Keratinocyte (primary cell): Measurements from ENCODE around the gene TRAF3. TPM values are rescaled to one million over a fixed set of nuclear protein-coding genes. Genes with fewer than 3 reads are reported as not detected.

Experiments
- DNase-seq: peaks from one replicate; pipeline ENCODE4 v3.0.0-alpha.2; 2011; ENCODE audit warnings: low read depth, missing footprints, low spot score
- FAIRE-seq: peaks from 2 replicates; lab custom pipeline; 2011; peaks lifted over from hg19 to GRCh38; lab: Jason Lieb, UNC
- H2AFZ ChIP-seq: 2 replicates; pipeline ENCODE4 v1.6.0; 2012; ENCODE audit warnings: low read length, control low read depth, inconsistent platforms; ENCODE audit not compliant: control insufficient read depth
- H3K27ac ChIP-seq: 2 replicates; pipeline ENCODE4 v1.5.1; 2011; ENCODE audit warnings: low read length; ENCODE audit not compliant: control insufficient read depth, insufficient read depth
- H3K27me3 ChIP-seq: 3 replicates; pipeline ENCODE4 v1.6.0; 2011; ENCODE audit warnings: low read length; ENCODE audit not compliant: control insufficient read depth, insufficient read depth; ENCODE audit errors: extremely low read depth
- H3K36me3 ChIP-seq, 2 experiments: 2 replicates in 1 of 2; 3 replicates in 1 of 2; pipeline ENCODE4 v1.5.1; 2011; ENCODE audit warnings: low read length in 2 of 2, mild to moderate bottlenecking in 1 of 2; ENCODE audit not compliant: control insufficient read depth in 2 of 2, insufficient read depth in 2 of 2; ENCODE audit errors: extremely low read depth in 1 of 2
- H3K4me1 ChIP-seq: 3 replicates; pipeline ENCODE4 v1.5.1; 2011; ENCODE audit warnings: low read length; ENCODE audit not compliant: control insufficient read depth, insufficient read depth; ENCODE audit errors: extremely low read depth
- H3K4me2 ChIP-seq: 3 replicates; pipeline ENCODE4 v1.6.0; 2011; ENCODE audit warnings: low read depth, low read length; ENCODE audit not compliant: control insufficient read depth, insufficient read depth; ENCODE audit errors: extremely low read depth
- H3K4me3 ChIP-seq, 3 experiments: fragments of 200-600 bp in 1 of 3; sonication (generic) in 1 of 3; 2 replicates in 2 of 3; 3 replicates in 1 of 3; pipeline ENCODE4 v1.5.1; 2011 to 2016; ENCODE audit warnings: low read length in 3 of 3, mild to moderate bottlenecking in 3 of 3, control low read depth in 2 of 3, inconsistent platforms in 1 of 3, low read depth in 1 of 3, mixed read lengths in 1 of 3, mixed run types in 1 of 3, moderate library complexity in 1 of 3; ENCODE audit not compliant: control insufficient read depth in 2 of 3, insufficient read depth in 2 of 3; ENCODE audit errors: extremely low read depth in 1 of 3
- H3K79me2 ChIP-seq: 2 replicates; pipeline ENCODE4 v1.6.0; 2012; ENCODE audit warnings: low read length; ENCODE audit not compliant: control insufficient read depth, insufficient read depth
- H3K9ac ChIP-seq: 3 replicates; pipeline ENCODE4 v1.6.0; 2011; ENCODE audit warnings: low read length; ENCODE audit not compliant: control insufficient read depth, insufficient read depth; ENCODE audit errors: extremely low read depth
- H3K9me1 ChIP-seq: 3 replicates; pipeline ENCODE4 v1.6.0; 2011; ENCODE audit warnings: low read length; ENCODE audit not compliant: control insufficient read depth, insufficient read depth; ENCODE audit errors: extremely low read depth
- H3K9me3 ChIP-seq: 2 replicates; pipeline ENCODE4 v1.5.1; 2012; ENCODE audit warnings: low read depth, low read length; ENCODE audit not compliant: control insufficient read depth
- H4K20me1 ChIP-seq: 3 replicates; pipeline ENCODE4 v1.6.0; 2011; ENCODE audit warnings: low read length; ENCODE audit not compliant: control insufficient read depth, insufficient read depth; ENCODE audit errors: extremely low read depth
- EZH2 ChIP-seq: IDR thresholded peaks from one replicate; pipeline ENCODE4 v1.6.1; 2012; ENCODE audit warnings: inconsistent platforms, mild to moderate bottlenecking, low read length, moderate library complexity
- dilution Hi-C: fragments of 300-500 bp; cut with MboI; formaldehyde crosslinking; loops from one replicate; pipeline ENCODE4 v1.7.0; 2020; ENCODE audit warnings: low sequenced_read_pairs; ENCODE audit not compliant: extremely low pct_ligation_motif_present
- polyA plus RNA-seq, 5 experiments: library from polyadenylated mRNA; depleted of rRNA in 3 of 5; stranded (reverse) in 3 of 5; stranded (forward) in 1 of 5; unstranded in 1 of 5; fragments of >200 nt; gene quantifications; 1 replicate in 1 of 5; 2 replicates in 3 of 5; 3 replicates in 1 of 5; pipeline versions ENCODE4 v1.2.1 to v1.2.3, GENCODE V29; 2011 to 2012; ENCODE audit warnings: missing spikeins in 2 of 5, low read depth in 1 of 5, low replicate concordance in 1 of 5
- TF ChIP-seq, protein P1 (sequence below), 3 experiments: IDR thresholded peaks in 1 of 3; conservative IDR thresholded peaks in 1 of 3; optimal IDR thresholded peaks in 1 of 3; 2 replicates in 2 of 3; 3 replicates in 1 of 3; pipeline versions ENCODE3 to v1.5.1; 2011; ENCODE audit warnings: low read length in 3 of 3, mild to moderate bottlenecking in 3 of 3, moderate library complexity in 2 of 3, control low read depth in 1 of 3, inconsistent platforms in 1 of 3; ENCODE audit not compliant: insufficient read depth in 2 of 3; ENCODE audit errors: extremely low read depth in 1 of 3

Gene TRAF3
- polyA plus RNA-seq, 1 donor (not counting 4 experiments of a cell fraction or from before 2014, with no cell fraction given) = 12.5 TPM

- Histone ChIP-seq H4K20me1 (peaks cover 3% of the 10 kb centered on the region), H3K9me1 (no peaks in the 10 kb centered on the region), H3K36me3 (peaks cover 10 to 26% of the 10 kb centered on the region in 2 experiments), H2AFZ (no peak overlapping the region), H3K9me3 (no peaks in the 10 kb centered on the region), H3K4me3 (no peak overlapping the region), H3K27ac (no peak overlapping the region), H3K4me1 (no peaks in the 10 kb centered on the region), H3K79me2 (no peaks in the 10 kb centered on the region), H3K4me2 (no peak overlapping the region), H3K9ac (no peak overlapping the region), H3K27me3 (no peaks in the 10 kb centered on the region)
- DNase-seq = no peak
- dilution Hi-C loops = no loop called here
- no peak for FAIRE-seq
- TF ChIP-seq EZH2 = no peak
- TF ChIP-seq, protein P1, sequence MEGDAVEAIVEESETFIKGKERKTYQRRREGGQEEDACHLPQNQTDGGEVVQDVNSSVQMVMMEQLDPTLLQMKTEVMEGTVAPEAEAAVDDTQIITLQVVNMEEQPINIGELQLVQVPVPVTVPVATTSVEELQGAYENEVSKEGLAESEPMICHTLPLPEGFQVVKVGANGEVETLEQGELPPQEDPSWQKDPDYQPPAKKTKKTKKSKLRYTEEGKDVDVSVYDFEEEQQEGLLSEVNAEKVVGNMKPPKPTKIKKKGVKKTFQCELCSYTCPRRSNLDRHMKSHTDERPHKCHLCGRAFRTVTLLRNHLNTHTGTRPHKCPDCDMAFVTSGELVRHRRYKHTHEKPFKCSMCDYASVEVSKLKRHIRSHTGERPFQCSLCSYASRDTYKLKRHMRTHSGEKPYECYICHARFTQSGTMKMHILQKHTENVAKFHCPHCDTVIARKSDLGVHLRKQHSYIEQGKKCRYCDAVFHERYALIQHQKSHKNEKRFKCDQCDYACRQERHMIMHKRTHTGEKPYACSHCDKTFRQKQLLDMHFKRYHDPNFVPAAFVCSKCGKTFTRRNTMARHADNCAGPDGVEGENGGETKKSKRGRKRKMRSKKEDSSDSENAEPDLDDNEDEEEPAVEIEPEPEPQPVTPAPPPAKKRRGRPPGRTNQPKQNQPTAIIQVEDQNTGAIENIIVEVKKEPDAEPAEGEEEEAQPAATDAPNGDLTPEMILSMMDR (optimal IDR thresholded peaks at IDR 0.05 in 1 of 3, IDR thresholded peaks at IDR 0.05 in 1 of 3, conservative IDR thresholded peaks at IDR 0.05 in 1 of 3; ENCODE audit: extremely low read depth in 1 of 3, insufficient read depth in 2 of 3, low read length in 3 of 3) = no peak
These were observed 158.5 kb downstream of the TRAF3 start for GRCh38 chr14:102935756-102936155.

DNA sequence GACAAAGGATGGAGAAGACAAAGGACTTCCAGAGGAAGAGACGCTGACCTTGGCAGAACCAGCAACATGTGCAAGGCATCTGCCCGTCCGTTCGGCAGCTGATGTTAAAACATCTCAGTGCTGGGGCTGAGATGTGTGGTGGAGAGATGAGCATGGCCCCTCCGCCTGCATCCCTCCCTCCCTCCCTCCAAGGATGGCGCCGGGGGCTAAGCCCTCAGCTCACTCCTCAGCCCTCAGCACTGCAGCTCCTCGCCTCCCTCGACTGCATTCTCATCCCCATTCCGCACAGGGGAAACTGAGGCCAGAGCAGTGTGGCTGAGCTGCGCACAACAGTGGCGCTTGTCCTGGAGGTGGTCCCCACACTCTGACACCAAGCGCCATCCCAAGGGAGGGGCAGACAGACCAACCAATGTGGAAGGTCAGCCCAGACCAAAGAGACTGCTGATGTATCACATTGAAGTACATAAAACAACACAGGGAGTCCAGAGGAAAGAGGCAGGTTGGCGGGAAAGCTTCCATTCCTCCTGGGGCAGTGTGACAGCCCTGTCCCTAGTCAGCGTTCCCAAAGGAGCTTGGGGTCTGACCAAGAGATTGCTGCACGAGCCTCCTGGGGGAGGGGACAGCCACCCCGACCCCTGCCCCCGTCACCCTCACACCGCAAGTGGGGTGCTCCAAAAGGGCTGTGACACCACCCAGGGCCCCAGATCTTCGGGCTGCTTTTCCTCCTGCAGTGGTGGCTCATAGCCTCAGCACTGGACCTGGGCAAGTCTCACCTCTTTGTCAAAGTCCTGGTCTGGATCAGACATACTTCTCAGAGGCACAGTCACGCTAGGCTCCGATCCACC is 160.3 kb downstream of the TRAF3 start:
- H3K9me1 ChIP-seq = no peaks in the 10 kb centered on the region
- no peak overlapping the region for H2AFZ ChIP-seq
- H3K4me3 ChIP-seq = no peak overlapping the region
- H3K27ac ChIP-seq = no peak overlapping the region
- dilution Hi-C loops = no loop called here
- TF ChIP-seq, protein P1 (optimal IDR thresholded peaks at IDR 0.05 in 1 of 3, IDR thresholded peaks at IDR 0.05 in 1 of 3, conservative IDR thresholded peaks at IDR 0.05 in 1 of 3; ENCODE audit: extremely low read depth in 1 of 3, insufficient read depth in 2 of 3, low read length in 3 of 3) = no peak
- TF ChIP-seq EZH2 = no peak
- H3K4me2 ChIP-seq = no peak overlapping the region
- FAIRE-seq = no peak
- H3K4me1 ChIP-seq = no peaks in the 10 kb centered on the region
- no peaks in the 10 kb centered on the region for H3K27me3 ChIP-seq
- peaks cover 13 to 32% of the 10 kb centered on the region in 2 experiments for H3K36me3 ChIP-seq
- H3K9ac ChIP-seq = no peak overlapping the region
- DNase-seq = no peak
- no peaks in the 10 kb centered on the region for H3K79me2 ChIP-seq
- no peaks in the 10 kb centered on the region for H3K9me3 ChIP-seq
- no peaks in the 10 kb centered on the region for H4K20me1 ChIP-seq
